A673 (cell line): Measurements from ENCODE around the gene TANC1.

ENCODE experiments used
- CTCF ChIP-seq: fragments of 300-800, 200-600 bp; sonication (generic); conservative IDR thresholded peaks from 2 replicates; pipeline ENCODE4 v1.5.1; 2017; ENCODE audit warnings: low read depth, mild to moderate bottlenecking, antibody characterized with exemption, low read length, moderate library complexity, mixed read lengths
- EZH2 ChIP-seq: fragments of 200-600 bp; sonication (generic); IDR thresholded peaks from 2 replicates; pipeline ENCODE4 v1.6.1; 2017; ENCODE audit warnings: borderline replicate concordance, low read depth, mild to moderate bottlenecking, mixed read lengths, antibody characterized with exemption, low read length; ENCODE audit not compliant: poor library complexity, severe bottlenecking

GRCh38 chr2:159125858-159126257, 157.4 kb downstream of the TANC1 start:
- TF ChIP-seq CTCF (no peak), EZH2 (no peak)
